AG09319 (cell line): ENCODE measurements around the gene EXOG.

ENCODE experiments used
- DNase-seq: peaks from one replicate; pipeline ENCODE4 v3.0.0-alpha.2; 2010; ENCODE audit warnings: low read depth; ENCODE audit errors: extremely low read depth
- TF ChIP-seq, protein P1 (sequence below): IDR thresholded peaks from 2 replicates; pipeline ENCODE4 v1.5.1; 2011; ENCODE audit warnings: low read depth, mild to moderate bottlenecking, inconsistent platforms, low read length, moderate library complexity

Gene EXOG

GRCh38 chr3:38548154-38548931 is 52.2 kb downstream of the EXOG start:
- TF ChIP-seq, protein P1, sequence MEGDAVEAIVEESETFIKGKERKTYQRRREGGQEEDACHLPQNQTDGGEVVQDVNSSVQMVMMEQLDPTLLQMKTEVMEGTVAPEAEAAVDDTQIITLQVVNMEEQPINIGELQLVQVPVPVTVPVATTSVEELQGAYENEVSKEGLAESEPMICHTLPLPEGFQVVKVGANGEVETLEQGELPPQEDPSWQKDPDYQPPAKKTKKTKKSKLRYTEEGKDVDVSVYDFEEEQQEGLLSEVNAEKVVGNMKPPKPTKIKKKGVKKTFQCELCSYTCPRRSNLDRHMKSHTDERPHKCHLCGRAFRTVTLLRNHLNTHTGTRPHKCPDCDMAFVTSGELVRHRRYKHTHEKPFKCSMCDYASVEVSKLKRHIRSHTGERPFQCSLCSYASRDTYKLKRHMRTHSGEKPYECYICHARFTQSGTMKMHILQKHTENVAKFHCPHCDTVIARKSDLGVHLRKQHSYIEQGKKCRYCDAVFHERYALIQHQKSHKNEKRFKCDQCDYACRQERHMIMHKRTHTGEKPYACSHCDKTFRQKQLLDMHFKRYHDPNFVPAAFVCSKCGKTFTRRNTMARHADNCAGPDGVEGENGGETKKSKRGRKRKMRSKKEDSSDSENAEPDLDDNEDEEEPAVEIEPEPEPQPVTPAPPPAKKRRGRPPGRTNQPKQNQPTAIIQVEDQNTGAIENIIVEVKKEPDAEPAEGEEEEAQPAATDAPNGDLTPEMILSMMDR: no peak
- DNase-seq: no peak

DNA sequence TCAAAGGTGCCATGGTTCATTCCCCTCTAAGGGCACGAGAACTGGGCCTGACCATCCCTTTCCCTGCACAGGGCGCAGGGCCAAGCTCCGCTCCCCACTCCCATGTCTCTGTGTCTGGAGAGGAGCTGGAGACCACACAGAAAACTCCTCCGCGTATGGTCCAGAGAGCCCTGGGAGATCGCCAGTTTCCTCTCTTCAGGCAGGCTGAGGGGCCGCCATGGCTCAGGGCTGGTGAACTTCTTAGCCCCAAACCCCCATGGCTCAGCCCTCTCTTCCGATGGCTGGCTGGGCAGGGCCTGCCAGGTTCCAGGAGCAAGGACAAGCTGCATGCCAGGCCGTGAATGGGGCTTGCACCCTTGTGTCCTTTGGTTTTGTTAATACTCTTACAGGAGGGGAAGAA is 52.9 kb downstream of the EXOG start:
- TF ChIP-seq, protein P1: no peak

DNA sequence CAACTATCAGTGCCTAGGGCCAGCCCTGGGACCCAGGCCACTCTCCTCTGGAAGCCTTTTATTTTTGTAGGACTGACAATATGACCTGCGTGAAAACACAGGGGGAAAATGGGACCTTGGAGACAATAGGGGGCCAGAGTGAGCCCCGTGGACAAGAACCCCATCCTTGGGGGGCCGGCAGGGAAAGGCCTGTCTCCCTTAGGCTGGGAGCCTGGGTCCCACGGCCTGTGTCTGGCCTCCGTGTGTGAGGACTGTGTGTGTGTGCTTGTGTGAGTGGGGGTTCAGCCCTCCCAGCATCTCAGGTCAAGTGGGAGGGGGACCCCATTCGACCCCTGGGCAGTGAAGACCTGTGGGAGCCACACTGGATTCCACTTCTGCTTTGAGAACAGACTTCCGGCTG is 53.3 kb downstream of the EXOG start:
- TF ChIP-seq, protein P1: no peak
- no peak for DNase-seq

More for the DNA sequence above, 52.9 kb downstream of the EXOG start:
- no peak for DNase-seq

GRCh38 chr3:38549957-38550840 is 54.1 kb downstream of the EXOG start:
- DNase-seq: no peak
- TF ChIP-seq, protein P1: no peak

GRCh38 chr3:38551026-38551832 is 55.1 kb downstream of the EXOG start:
- no peak for DNase-seq
- TF ChIP-seq, protein P1: no peak

- TF ChIP-seq, protein P1: no peak
- DNase-seq: no peak
These were observed 56.2 kb downstream of the EXOG start for GRCh38 chr3:38552364-38552763.
